ENCODE measurements around the gene BRCA2. TPM values are rescaled to one million over a fixed set of nuclear protein-coding genes. Genes with fewer than 3 reads are reported as not detected.

BRCA2 gene
- total RNA-seq, 1 donor from 2014 or later = 8.5 TPM

- Mint-ChIP-seq H3K36me3 (ENCODE audit: low read depth, unreplicated experiment) (no peaks in the 10 kb centered on the region), H3K4me3 (ENCODE audit: unreplicated experiment) (no peak overlapping the region), H3K27ac (ENCODE audit: unreplicated experiment) (no peak overlapping the region), H3K27me3 (ENCODE audit: unreplicated experiment) (no peaks in the 10 kb centered on the region), H3K4me1 (ENCODE audit: unreplicated experiment) (no peaks in the 10 kb centered on the region), H3K9me3 (ENCODE audit: unreplicated experiment) (no peaks in the 10 kb centered on the region)
- DNase-seq (ENCODE audit: low spot score) = no peak
- no peak for TF ChIP-seq CTCF (IDR thresholded peaks at IDR 0.05; ENCODE audit: unreplicated experiment)
Observed at GRCh38 chr13:32445461-32445860, 130.2 kb downstream of the BRCA2 start.

GRCh38 chr13:32446220-32446619 lies 130.9 kb downstream of the BRCA2 start:
- no peak overlapping the region for H3K4me3 Mint-ChIP-seq (ENCODE audit: unreplicated experiment)
- no peaks in the 10 kb centered on the region for H3K9me3 Mint-ChIP-seq (ENCODE audit: unreplicated experiment)
- no peak for DNase-seq (ENCODE audit: low spot score)
- no peak for TF ChIP-seq CTCF (IDR thresholded peaks at IDR 0.05; ENCODE audit: unreplicated experiment)
- H3K27ac Mint-ChIP-seq (ENCODE audit: unreplicated experiment) = no peak overlapping the region
- H3K4me1 Mint-ChIP-seq (ENCODE audit: unreplicated experiment) = no peaks in the 10 kb centered on the region
- H3K27me3 Mint-ChIP-seq (ENCODE audit: unreplicated experiment) = no peaks in the 10 kb centered on the region
- H3K36me3 Mint-ChIP-seq (ENCODE audit: low read depth, unreplicated experiment) = no peaks in the 10 kb centered on the region

- H3K4me1 Mint-ChIP-seq (ENCODE audit: unreplicated experiment) = no peaks in the 10 kb centered on the region
- H3K9me3 Mint-ChIP-seq (ENCODE audit: unreplicated experiment) = no peaks in the 10 kb centered on the region
- TF ChIP-seq CTCF (IDR thresholded peaks at IDR 0.05; ENCODE audit: unreplicated experiment) = no peak
- H3K27ac Mint-ChIP-seq (ENCODE audit: unreplicated experiment) = no peak overlapping the region
- H3K4me3 Mint-ChIP-seq (ENCODE audit: unreplicated experiment) = no peak overlapping the region
- no peaks in the 10 kb centered on the region for H3K36me3 Mint-ChIP-seq (ENCODE audit: low read depth, unreplicated experiment)
- no peaks in the 10 kb centered on the region for H3K27me3 Mint-ChIP-seq (ENCODE audit: unreplicated experiment)
- DNase-seq (ENCODE audit: low spot score) = no peak
Observed at GRCh38 chr13:32446773-32447465, 131.6 kb downstream of the BRCA2 start.

GRCh38 chr13:32447894-32448623 lies 132.8 kb downstream of the BRCA2 start:
- Mint-ChIP-seq H3K9me3 (ENCODE audit: unreplicated experiment) (no peaks in the 10 kb centered on the region), H3K27me3 (ENCODE audit: unreplicated experiment) (no peaks in the 10 kb centered on the region), H3K4me1 (ENCODE audit: unreplicated experiment) (no peaks in the 10 kb centered on the region)

More at GRCh38 chr13:32447894-32448623, 132.8 kb downstream of the BRCA2 start:
- H3K4me3 Mint-ChIP-seq (ENCODE audit: unreplicated experiment) = no peak overlapping the region
- H3K36me3 Mint-ChIP-seq (ENCODE audit: low read depth, unreplicated experiment) = no peaks in the 10 kb centered on the region
- TF ChIP-seq CTCF (IDR thresholded peaks at IDR 0.05; ENCODE audit: unreplicated experiment) = no peak
- H3K27ac Mint-ChIP-seq (ENCODE audit: unreplicated experiment) = no peak overlapping the region
- no peak for DNase-seq (ENCODE audit: low spot score)

Data from endothelial cell (in vitro differentiated cells).